Measurements from ENCODE around the gene BTF3L4.
"Not testable (repeated sequence)": the region's sequence is repeated elsewhere in the genome, so short reads cannot be mapped to it uniquely, and the experiment has no call there.

Gene BTF3L4

DNA sequence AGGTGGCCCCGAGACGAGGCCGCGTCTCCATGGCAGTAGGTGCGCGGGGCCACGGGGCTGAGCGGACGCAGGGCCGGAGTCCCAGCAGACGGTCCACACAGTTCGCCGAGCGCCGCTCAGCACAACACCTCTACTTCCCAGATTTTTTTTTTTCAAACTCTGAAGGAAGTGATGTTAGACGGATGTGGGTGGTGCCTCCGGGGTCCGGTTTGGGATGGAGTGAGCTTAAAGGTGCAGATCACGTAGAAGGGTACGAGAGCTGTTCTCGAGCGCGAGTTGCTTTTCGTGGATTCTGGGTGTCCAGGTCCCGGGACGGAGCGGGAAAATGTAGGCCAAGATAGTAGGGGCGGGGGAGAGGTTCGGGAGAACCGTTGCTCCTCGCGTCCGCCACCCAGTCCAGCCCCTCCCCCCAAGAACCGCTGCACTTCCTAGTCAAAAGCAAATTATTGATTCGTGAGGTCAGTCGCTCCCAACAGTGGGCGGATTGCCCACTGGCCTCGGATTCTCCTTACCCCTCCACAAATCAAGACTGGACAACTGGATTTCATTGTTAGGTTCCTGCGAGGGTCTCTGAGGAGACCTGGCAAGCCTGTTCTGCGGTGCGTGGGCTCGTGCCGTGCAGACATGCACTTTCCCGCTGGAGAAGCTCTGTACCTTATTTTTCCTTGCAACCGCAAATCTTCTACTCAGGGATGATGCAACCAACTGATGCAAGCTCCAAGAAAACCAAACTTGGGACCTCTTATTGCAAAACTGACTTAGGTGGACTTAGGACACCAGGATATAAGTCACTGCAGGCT, 829 bp upstream of the BTF3L4 start, which contains the start of gene TXNDC12:
TXNDC12 (minus strand) TSS at position 126 of the 800 bp plus-strand sequence; CDS start at position 31, 95 bp downstream.
- DNase-seq (ENCODE audit: low read depth, low spot score) = peak; percentile 63

DNA sequence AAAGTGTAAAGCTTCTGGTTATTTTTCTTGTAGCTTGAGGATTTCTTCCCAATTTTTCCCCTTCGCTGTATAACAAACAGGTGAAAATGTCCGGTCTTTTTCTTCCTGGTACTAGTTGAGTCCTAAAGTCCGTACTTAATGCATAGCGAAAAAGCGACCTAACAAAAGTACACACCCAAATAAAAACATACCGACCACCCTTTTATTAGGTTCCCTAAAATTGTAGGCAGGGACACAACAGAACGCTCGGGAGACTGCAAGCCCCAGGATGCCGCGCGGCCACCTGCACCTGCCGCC, 281 bp upstream of the BTF3L4 start:
- no peak for DNase-seq (ENCODE audit: low read depth, low spot score)

DNA sequence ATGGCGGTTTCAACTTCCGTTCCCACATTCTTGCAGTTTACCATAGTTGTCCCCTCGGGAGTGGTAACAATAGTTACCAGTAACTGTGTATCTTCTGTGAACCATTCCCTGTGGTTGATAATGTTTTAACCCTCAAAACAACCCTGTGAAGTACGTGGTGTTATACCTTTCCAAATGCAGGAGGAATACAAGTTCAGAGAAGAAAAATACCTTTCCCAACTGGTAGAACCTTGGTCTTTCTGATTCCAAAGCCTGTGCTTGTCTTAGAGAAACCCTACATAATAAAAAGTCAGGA, 789 bp downstream of the BTF3L4 start:
- no peak for DNase-seq (ENCODE audit: low read depth, low spot score)

DNA sequence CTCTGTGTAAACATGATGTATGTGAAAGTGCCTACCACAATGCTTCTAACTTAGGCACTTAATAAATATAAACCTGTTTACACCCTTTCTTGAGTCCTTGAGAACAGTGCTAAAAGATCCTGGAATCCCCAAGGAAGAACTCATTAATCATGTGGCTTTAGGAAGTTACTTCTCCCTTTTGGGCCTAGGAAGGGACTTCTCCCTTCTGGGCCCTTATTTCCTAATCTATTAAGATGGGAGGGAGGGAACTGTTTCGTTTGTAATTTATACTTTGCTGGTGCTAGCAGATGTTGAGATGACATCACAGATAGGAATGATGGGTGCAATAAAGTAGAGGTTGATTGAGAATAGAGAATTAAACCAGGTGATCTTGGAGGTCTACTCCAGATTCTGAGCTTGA, 1.2 kb downstream of the BTF3L4 start:
- no peak for DNase-seq (ENCODE audit: low read depth, low spot score)

DNA sequence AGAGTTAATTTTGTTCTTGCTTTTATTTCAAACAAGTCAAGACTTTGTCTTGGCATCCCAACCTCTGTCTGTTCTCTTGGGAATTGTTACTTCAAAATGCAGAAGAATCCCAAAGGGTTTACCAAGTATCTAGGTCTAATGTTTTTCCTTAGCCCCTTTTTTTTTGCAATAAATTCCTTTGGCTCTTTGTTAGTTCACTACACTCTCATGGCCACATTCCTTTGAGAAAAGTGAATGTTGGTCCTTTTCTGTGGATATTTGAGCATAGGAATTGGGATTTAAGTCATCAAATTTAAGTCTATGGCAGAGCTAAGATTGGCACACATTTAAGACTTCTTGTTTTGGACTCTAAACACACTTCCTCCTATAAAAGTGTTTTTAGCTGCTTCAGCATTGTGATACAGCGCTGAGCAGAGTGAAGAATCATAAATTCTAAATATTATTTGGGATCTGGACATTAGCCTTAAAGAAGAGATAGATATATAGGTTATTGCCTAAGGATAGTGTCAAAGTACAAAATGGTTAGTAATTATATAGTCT, 1.9 kb downstream of the BTF3L4 start:
- DNase-seq (ENCODE audit: low read depth, low spot score) = no peak

DNA sequence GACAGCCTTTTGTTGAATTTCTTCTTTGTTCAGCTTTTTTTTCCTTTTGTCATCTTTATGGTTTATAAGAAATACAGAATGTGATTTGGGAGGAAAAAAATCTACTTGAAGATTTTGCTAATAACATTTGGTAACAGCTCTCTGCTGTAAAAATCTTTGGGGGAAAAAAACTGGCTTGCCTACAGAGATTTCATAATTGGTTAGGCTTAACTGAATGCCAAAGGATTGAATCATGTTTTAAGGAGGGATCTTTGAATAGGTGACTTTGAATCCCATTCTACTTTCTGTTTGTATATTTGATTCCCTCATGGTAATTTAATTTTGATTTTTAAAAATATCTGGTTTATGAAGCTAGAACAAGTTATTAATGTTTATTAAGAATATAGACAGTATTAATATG, 3.2 kb downstream of the BTF3L4 start:
- DNase-seq (ENCODE audit: low read depth, low spot score) = no peak

DNA sequence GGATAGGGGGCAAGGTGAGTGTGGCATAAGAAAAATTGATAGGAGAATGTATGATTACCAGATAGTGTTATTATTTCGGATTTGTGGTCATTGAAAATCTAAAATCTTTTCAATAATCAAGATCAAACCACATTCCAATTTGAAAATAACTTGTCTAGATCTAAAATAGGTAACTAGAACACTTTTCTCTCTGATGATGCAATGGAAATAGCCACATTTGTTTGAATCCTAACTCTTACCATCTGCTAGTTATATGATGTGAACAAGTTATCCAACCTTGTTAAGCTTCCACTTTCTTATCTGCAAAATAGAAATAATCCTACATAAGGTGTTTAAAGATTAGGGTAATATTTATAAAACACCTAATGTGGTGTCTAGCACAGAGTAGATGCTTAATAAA, 3.8 kb downstream of the BTF3L4 start:
- DNase-seq (ENCODE audit: low read depth, low spot score) = no peak

DNA sequence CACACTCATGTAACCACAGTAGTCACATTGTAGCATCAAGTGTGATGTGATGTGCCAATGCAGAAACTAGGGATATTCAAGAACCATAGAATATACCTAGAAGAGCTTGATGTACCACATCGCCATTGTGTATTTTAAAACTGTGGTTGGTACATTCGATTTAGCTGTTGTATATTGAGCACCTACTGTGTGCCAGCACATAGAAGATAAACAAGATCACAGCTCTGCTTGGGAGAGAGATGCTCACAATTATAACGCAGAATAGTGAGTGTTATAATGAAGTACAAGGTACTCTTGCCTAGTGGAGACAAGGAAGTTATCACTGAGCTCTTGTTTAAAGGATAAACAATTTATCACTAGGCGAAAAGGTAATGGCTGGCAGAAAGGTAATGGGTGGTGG, 4.7 kb downstream of the BTF3L4 start:
- no peak for DNase-seq (ENCODE audit: low read depth, low spot score)

DNA sequence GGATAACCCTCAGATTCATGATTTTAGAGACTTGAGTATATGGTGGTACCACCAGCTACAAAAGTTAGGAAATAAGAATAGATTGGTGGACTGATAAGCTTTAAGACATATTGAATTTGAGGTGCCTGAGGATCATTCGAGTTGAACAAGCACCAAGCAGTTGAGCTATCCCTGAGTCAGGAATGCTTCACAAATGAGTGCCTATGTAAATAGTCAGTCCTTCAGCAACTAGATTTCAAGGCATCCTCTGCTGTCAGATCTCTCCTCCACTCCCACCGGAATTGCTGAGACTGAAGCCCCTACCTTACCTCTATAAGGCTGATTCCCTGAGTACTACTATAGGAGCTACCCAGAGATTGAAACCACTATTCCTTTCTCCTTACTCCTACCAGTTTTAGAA, 7.1 kb downstream of the BTF3L4 start:
- DNase-seq (ENCODE audit: low read depth, low spot score) = no peak

DNA sequence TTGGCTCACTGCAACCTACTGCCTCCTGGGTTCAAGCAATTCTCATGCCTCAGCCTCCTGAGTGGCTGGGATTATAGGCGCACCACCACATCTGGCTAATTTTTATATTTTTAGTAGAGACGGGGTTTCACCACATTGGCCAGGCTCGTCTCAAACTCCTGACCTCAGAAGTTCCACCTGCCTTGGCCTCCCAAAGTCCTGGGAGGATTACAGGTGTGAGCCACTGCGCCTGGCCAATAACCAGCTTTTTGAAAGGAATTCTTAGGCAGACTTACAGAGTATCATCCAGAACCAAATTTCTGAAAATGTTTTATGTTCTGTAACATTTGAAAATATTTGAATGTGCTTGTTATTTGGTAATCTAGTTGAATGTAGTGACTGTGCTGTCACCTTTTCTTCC, 14.6 kb downstream of the BTF3L4 start:
- no peak for DNase-seq (ENCODE audit: low read depth, low spot score)

DNA sequence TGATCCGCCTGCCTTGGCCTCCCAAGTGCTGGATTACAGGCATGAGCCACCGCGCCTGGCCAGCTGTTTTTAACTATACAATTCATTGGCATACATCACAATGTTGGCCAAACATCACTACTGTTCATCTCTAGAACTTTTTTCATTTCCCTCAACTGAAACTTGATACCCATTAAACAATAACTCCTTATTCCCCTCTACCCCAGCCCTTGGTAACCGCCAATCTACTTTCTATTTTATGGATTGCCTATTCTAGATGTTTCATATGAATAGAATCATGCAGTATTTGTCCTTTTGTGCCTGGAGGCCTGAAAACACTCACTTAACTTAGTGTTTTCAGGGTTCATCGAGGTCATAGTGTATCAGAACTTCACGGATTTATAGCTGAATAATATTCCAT, 16.2 kb downstream of the BTF3L4 start:
- DNase-seq (ENCODE audit: low read depth, low spot score) = no peak

DNA sequence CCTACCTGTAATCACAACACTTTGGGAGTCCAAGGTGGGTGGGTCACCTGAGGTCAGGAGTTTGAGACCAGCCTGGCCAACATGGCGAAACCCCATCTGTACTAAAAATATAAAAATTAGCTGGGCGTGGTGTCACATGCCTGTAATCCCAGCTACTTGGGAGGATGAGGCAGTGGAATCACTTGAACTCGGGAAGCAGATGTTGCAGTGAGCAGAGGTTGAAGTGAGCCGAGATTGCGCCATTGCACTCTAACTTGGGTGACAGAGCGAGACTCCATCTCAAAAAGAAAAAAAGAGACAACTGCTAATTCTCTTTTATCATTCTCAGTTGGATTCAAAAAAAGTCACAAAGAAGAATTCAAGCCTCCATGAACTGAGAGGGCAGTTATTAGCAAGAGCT, 21.2 kb downstream of the BTF3L4 start:
- DNase-seq (ENCODE audit: low read depth, low spot score) = not testable (repeated sequence)

DNA sequence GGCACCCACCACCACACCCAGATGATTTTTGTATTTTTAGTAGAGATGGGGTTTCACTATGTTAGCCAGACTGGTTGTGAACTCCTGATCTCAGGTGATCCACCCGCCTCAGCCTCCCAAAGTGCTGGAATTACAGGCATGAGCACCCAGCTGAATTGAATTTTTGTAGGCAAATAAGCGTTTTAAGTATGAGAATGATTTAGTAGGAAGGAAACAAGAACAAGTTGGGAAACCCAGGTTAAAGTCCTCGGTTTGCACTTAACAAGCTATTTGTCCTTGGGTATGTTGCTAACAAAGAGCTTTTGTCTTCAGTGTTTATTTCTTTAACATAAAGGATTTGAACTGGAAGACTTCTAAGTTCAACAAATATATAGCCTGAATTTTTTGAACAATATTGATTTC, 23.9 kb downstream of the BTF3L4 start:
- no peak for DNase-seq (ENCODE audit: low read depth, low spot score)

DNA sequence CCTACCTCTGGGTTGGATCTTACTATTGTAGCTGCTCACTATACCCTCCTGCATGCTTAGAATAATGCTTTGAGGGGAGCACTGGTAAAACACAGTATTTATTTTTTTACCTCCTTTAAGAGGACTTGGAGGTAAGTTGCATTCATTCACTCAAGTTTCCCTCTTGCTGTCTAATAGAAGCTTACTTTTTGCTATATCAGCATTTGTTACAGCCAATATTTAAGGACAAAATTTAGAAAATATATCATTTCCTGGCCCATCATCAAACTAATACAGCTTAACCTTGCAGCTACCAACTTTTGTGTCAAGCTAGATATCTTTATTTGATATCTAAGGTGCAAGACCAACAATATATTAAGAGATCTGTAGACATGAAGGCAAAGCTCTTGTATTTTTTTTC, 31.8 kb downstream of the BTF3L4 start:
- not testable (repeated sequence) for DNase-seq (ENCODE audit: low read depth, low spot score)

DNA sequence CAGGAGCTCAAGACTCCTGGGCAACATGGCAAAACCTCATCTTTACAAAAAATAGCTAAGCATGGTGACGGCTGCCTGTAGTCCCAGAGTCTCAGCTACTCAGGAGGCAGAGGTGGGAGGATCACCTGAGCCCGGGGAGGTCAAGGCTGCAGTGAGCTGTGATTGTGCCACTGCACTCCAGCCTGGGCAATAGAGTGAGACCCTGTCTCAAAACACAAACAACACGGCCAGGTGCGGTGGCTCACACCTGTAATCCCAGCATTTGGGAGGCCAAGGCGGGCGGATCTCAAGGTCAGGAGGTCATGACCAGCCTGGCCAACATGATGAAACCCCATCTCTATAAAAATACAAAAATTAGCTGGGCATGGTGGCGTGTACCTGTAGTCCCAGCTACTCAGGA, 38.2 kb downstream of the BTF3L4 start:
- not testable (repeated sequence) for DNase-seq (ENCODE audit: low read depth, low spot score)

DNA sequence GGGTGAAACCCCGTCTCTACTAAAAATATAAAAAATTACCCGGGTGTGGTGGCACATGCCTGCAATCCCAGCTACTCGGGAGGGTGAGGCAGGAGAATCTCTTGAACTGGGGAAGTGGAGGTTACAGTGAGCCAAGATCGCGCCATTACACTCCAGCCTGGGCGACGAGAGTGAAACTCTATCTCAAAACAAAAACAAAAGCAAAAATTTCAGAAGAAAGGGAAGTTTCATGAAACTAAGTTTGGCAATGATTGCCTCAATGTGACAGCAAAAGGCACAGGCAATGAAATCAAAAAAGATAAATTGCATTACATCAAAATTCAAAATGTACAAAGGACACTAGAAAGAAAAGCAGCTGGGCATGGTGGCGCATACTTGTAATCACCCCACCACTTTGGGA, 40.1 kb downstream of the BTF3L4 start:
- no peak for DNase-seq (ENCODE audit: low read depth, low spot score)

DNA sequence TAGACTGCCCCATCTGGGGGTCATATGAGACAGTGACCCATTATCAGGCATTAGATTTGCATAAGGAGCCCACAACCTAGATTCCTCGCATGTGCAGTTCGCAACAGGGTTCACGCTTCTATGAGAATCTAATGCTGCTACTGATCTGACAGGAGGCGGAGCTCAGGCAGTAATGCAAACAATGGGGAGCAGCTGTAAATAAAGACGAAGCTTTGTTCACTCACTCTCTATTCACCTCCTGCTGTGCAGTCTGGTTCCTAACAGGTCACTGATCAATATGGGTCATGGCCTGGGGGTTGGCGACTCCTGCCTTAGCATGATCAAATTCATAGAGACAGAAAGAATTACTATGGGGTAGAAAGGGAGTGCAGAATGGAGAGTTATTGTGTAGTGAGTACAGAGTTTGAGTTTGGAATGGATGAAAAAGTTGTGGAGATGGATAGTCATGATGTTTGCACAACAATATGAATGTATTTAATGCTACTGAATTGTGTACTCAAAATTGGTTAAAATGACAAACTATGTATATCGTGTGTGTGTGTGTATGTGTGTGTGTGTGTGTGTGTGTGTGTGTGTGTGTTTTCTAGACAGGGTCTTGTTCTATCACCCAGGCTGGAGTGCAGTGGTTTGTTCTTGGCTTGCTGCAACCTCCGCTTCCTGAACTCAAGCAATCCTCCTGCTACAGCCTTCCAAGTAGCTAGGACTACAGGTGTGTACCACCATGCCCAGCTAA, 42.2 kb downstream of the BTF3L4 start:
- no peak for DNase-seq (ENCODE audit: low read depth, low spot score)

DNA sequence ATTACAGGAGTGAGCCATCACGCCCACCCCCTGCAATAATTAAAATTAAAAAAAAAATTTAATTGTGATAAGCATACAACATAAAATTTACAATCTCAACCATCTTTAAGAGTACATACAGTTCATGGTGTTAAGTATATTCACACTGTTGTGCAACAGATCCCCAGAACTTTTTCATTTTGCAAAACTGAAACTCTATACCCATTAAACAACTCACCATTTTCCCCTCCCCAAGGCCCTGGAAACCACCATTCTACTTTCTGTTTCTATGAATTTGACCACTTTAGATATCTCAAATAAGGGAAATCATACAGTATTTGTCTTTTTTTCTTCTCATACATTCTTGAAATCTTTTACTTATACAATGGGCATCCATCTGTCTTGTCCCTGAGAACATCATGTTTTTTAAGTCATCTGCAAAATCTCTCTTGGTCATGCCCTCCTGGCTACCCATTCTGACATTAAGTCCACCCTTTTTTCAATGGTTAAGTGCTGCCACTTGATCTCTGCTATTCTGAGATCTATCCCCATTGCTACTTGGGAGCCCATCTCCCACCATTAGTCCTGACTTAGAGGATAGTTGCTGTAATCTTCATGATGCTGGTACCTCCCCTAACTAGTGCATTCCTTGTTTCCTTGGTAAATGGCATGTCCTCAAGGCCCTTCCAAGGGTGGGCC, 46.4 kb downstream of the BTF3L4 start:
- no peak for DNase-seq (ENCODE audit: low read depth, low spot score)

DNA sequence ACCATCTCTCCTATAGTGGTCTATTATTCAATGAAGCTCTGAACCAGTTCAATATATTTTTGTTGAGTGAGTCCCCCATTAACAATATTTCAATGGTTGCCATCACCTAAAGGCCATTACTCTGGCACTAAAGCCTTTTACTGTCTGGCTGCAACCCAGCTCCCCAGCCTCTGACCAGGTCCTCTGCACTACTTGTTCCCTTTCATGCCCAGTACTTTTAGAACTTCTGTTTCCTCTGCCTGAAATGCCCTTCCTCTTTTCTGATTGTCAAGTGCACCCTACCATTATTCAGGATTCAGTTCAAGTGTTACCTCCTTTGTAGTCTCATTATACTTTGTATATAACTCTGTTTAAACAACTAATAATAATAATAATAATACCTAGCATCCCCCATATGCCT, 55.4 kb downstream of the BTF3L4 start:
- no peak for DNase-seq (ENCODE audit: low read depth, low spot score)

DNA sequence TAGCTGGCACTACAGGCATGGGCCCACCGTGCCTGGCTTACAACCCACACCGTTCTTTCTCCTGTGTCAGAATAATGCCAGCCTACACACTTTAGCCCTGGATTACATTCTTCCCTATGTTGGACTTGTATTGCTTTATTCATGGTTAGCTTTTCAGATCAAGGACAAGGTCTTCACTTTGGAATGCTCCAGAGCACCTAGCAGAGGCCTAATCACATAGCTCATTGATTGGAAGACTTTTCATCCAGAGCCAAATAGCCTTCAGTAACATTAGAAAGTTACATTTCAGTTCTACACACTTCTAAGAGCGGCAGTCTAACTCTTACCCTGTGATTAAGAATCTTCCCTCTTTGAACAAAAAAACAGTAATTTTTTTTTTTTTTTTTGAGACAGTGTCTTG, 56.4 kb downstream of the BTF3L4 start:
- DNase-seq (ENCODE audit: low read depth, low spot score) = no peak

DNA sequence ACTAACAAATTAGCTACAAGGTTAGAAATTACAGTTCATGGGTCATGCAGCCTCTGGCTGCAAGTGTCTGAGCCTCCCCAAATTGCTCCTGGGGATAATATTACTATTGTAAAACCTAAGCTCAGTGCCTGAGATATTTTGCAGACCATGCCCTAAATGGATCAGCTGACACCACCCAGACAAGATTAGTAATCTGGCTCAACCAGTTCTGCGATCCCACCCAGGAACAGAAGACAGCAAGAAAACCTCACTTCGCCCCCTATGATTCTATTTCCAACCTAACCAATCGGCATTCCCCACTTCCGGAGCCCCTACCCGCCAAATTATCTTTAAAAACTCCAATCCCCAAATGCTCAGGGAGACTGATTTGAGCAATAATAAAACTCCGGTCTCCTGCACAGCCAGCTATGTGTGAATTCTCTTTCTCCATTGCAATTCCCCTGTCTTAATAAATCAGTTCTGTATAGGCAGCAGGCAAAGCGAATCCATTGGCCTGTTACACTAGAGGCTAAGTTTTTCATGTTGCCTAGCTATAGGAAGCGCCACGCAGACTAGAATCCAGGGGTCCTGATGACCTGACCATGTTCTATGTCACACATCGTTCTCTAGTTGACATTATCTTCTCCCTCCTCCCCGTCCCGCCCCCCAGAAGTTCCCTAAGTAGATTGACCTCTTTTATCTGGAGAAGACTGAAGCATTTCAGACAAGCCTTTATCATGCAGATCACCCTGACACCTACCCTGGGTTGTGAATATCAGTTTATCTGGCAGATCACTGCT, 63.4 kb downstream of the BTF3L4 start:
- DNase-seq (ENCODE audit: low read depth, low spot score) = no peak

DNA sequence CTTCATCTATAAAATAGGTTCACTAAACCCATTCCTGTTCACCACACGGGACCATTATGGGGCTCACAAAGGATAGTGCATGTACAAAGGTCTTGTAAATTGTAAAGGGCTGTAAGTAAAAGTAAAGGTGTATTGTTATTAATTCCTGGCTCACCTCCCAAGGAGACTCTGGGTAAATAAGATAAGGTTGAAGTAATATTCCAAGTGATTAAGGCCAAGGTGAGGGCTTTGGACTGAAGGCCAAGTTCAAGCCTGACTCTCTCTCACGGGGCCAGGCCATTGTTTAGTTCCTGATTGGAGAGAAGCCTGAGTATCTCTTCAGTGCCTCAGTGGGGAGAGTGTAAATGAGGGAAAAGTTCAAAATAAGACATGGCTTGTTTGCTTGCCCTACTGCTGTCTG, 66.3 kb downstream of the BTF3L4 start:
- DNase-seq (ENCODE audit: low read depth, low spot score) = no peak
